HL-60/S4 treated with retinoic acid at 250 ng/mL for 4 days and 3 days (cell line): ENCODE data around the gene BLTP3B.

Source experiments
- in situ Hi-C: fragments of 300-500 bp; cut with MboI; formaldehyde crosslinking; loops from 2 replicates; pipeline ENCODE4 v1.7.0; 2022; ENCODE audit warnings: low sequenced_read_pairs

The BLTP3B gene

DNA sequence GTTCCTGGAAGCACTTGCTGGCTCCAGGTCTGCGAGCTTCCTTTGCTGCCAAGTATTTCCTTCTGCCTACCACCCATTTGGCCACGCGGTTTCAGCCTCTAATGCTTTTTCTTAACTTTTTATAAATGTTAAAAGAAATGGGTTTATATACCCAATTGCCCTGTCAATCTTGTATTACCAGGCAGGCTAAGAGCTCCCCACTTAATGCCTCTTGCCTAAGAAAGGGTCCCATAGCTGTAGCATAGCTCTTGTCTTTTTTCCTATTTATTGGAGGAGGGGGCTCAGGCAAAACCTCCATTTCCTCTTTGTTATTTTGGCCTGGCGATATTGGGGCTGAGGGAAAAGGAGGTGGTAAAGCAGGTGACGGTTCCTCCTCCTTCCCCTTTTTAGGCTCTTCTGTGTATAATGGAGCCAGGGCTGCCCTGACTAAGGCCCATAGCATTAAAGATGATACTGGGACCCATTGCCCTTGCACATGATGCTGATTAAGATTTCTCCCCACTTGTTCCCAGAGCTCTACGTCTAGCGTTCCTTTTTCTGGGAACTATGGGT lies 21.6 kb upstream of the BLTP3B start:
- in situ Hi-C loops: no loop called here

GRCh38 chr12:100163416-100164152 lies 20.9 kb upstream of the BLTP3B start:
- in situ Hi-C loops: no loop called here

DNA sequence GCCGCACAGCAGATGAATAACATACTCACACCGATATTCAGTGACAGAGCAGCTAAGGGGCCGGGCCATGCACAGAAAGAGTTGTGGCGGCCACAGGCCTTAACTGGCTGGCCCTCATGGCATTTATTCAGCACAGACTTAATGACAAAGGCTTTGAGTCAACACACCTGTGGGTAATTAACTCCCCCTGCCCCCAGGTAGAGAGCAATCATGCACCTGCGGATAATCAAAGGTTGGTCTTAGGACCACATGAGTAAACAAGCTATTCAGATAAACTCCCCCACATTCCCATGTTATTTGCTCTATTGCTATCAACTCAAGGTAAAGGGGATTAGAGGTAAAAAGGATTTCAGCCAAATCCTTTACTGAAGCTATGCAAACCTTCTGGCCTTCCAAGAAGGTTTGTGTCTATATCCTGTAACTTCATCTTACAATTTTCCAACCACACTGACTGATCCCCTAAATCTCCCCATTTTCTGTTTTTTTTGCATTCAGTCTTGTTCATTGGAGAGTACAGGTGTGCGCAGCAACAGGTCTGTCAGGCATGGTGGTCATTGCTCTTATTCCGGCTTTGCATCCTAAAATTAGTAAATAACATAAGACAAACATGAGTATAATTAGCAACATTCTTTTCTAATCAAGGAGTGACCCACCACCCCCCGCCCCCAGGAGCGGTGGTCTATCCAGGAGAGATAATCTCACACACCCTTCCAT lies 16.9 kb upstream of the BLTP3B start:
- in situ Hi-C loops: no loop called here

DNA sequence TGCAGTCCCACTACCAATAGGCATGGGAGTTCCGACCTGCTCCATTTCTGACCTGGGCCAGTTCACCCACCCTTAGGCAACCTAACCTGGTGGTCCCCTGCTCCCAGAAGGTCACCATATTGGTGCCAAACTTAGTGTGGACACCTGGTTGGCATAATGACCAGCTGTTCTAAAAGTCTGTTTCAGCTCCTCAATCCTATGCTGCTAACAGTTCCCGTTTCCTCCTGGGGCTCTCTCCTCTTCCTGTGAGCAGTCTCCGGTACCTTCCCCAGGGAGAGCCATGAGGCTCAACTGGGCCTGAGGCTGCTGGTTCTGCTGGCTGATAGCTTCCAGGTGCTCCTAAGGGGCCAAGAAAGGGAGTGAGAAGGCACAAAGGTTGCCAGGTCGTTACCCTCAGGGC lies 15.9 kb upstream of the BLTP3B start:
- in situ Hi-C loops: no loop called here

DNA sequence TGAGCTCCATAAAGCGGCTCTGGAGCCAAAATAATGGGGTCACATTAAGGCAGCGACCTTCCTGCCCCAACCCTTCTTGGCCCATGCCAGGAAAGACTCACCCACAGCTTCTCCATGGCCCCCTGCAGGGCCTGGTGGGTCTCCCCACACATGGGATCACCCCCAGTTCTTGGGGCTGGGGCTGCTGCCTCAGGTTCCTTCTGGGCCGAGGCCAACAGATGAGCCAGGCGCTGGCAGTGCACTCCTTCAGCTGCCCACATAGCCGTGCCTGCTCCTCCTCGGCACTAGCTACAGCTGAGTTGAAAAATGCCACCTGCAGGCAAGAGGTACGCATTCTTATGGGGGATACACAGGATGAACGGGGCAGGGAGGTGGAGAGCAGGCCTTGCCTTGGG lies 14.8 kb upstream of the BLTP3B start:
- in situ Hi-C loops: no loop called here

GRCh38 chr12:100156731-100157426 lies 14.2 kb upstream of the BLTP3B start:
- in situ Hi-C loops: no loop called here

- in situ Hi-C loops: no loop called here
Observed at GRCh38 chr12:100154474-100155247, 12.0 kb upstream of the BLTP3B start.

GRCh38 chr12:100153131-100153530 lies 10.5 kb upstream of the BLTP3B start:
- in situ Hi-C loops: no loop called here

DNA sequence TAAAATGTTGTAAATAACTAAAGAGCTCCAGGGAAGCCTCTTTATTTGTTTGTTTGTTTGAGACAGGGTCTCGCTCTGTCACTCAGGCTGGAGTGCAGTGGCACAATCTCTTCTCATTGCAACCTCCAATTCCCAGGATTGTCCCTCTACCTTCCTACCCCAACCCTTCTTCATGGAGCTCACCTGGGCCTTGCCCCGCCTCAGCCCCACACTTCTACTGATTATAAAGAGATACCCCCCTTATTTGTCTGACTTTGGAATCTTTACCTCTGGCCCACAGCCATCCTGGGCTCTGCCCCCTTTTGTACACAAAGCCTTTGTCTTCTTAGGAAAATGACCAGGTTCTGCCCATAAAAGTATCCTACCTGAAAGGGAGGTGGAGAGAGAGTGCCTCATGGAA lies 9.1 kb upstream of the BLTP3B start:
- in situ Hi-C loops: no loop called here

DNA sequence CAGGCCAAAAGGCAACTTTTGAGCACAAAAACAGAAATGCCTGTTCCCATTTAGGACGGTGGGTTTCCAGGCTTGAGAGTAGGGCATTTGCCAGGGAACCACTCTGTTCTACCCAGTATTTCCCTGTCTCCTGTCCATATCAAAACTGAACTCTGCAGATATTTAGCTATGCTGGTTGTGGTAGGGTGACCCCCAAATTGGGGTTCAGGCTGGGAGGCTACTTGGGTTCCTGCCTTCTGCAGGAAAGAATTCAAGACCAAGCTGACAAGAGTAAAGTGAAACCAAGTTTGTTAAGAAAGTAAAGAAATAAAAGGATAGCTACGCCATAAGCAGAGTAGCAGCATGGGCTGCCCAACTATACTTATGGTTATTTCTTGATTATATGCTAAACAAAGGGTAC lies 3.6 kb upstream of the BLTP3B start:
- in situ Hi-C loops: no loop called here

DNA sequence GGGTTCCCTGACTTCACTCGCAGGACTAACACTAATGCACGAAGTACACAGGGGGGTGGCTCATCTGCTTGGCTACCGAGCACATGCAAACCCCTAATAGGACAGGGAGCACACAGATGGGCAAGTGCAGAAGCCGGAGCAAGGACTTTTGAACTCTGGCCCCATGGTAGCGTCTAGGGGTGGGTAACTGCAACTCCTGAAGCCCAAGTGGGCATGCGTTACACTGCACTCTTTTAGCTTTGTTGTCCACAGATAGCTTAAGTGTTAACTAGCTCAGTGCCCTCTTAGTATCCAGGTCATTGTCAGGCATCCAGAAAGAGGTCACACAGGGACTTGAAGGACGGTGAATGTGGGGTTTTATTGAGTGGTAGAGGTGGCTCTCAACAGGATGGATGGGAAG lies 3.0 kb upstream of the BLTP3B start:
- in situ Hi-C loops: no loop called here

DNA sequence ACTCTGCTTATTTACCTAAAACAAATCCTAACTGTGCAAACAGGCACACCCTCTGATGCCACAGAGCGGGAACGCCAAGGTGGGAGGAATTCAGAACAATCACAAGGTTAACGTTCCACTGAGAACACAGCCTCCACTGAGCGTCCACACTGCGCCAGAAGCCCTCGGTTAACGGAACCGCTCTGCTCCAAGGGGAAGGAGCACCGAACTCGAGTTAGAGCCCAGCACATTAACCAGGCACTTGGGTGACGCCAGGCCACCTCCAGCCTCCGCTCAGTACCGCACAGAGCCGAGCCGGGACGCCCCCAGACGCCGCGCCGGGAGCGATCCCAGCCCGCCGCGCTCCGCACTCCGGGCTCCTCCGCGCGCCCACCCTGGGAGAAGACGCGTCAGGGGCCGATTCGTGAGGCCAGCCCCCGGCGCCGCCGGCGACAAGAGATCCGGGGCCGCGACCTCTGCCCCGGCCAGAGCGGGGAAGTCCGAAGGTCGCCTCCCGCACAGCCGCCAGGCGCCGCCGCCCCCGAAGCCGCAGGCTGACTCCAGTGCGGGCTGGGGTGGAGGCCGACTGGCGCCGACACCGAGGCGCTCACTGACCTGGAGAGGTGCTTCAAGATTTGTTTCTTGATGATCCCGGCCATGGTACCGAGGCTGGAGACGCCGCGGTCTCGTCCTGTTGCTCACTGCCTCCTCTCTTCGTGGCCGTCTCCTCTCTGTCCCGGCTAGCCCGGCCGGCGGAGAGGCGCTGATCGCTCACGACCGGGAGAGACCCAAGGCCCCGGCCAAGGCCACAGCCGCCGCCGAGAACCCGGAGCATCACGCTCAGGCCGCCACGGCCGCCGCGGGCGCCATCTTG lies 450 bp downstream of the BLTP3B start:
- in situ Hi-C loops: no loop called here

DNA sequence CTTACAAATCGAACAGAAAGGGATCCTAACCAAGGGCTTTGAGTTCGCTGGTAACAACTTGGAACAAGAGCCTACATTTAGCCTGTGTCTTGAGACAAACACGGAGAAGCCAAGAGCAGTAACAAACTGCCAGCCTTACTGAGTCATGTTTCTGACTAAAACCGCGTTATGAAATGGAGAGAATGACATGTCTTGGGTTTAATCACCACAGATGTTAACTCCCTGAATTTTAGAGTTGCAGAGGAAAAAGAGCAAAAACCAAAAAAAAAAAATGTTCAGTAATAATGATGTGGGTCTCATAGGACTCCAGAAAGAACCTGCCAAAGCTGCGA lies 1.0 kb downstream of the BLTP3B start:
- in situ Hi-C loops: no loop called here

DNA sequence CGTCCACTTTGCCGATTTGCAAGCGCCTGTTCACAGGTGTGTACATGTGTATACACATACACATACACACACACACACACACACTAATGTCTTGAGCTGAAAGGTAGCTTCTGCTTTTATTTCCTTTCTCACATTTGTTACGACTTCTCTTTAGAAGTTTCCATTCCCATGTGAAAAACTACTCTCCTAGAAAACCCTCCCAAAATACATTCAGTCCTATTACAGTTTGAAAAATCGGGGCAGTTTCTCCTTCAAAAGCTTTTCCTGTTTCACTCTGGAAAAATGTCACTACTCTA lies 3.9 kb downstream of the BLTP3B start:
- in situ Hi-C loops: no loop called here

DNA sequence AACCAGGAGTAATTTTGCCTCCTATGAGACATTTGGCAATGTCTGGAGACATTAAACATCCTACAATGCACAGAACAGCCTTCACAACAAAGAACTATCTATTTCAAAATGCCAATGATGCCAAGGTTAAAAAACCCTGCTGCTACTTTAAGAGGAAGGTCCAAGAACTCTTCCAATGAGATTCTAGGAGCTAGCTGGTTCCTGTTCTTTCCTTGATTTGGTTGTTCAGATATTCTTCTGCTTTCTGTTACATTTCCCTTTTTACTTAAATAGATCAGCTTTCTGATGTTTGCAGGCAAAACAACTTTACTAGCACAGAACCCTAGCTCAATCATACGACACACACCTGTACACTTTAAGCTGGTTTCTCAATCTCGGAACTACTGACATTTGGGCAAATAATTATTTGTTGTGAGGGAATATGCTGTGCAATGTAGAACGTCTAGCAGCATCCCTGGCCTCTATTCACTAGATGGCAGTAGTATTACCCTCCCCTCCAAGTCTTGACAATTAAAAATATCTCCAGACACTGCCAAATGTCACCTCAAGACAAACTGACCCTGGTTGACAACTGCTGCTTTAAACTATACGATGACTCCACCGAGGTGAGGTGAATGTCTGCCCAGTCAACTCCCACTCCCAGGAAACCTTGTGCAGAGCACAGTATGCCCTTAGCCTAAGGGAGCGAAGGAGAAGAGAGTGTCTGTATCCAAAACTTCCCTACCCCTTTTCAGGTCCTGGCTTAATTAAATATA lies 4.4 kb downstream of the BLTP3B start:
- in situ Hi-C loops: no loop called here

GRCh38 chr12:100133200-100133599 lies 9.5 kb downstream of the BLTP3B start:
- in situ Hi-C loops: no loop called here

GRCh38 chr12:100128512-100128908 lies 14.2 kb downstream of the BLTP3B start:
- in situ Hi-C loops: no loop called here

- in situ Hi-C loops: no loop called here
Observed at GRCh38 chr12:100127766-100128511, 14.7 kb downstream of the BLTP3B start.
